Astrocyte (in vitro differentiated cells and primary cell): ENCODE results near the gene CLTC.

Source experiments
- CTCF ChIP-seq: IDR thresholded peaks from 2 replicates; pipeline ENCODE4 v1.5.1; 2011; ENCODE audit warnings: low read depth, mild to moderate bottlenecking, inconsistent platforms, low read length, moderate library complexity; ENCODE audit not compliant: insufficient read depth
- EZH2 ChIP-seq: IDR thresholded peaks from 2 replicates; pipeline ENCODE4 v1.6.1; 2012; ENCODE audit warnings: mild to moderate bottlenecking, low read length, inconsistent platforms; ENCODE audit not compliant: insufficient read depth

DNA sequence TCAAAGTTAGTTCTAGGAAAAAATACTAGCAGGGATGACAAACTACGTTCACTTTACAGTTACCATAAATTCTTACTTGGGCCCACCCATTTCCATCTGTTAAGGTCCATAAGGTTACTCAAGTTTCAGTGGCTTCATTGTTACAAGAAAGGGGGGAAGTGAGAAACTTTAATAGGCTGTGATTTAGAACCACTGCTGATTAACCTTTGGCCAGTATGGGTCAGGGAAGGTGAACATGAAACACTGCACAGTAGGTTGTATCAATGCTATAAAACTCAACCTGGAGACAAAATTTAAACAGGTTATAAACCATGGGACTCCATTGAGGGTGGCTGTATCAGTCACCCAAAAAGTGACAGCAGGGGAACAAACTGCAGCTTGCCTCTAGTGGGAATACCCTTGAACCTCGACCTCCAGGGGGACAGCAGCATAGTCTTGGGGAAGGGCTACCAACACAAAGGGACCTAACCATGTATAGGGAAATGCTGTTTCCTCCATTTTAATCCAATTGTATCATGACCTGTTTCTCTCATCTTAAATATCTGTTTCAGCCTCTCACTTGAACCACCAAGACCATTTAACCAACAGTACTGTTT is 77.1 kb downstream of the CLTC start:
- TF ChIP-seq CTCF (no peak), EZH2 (no peak)
